ENCODE results near the gene ARG2. TPM values are rescaled to one million over a fixed set of nuclear protein-coding genes. Genes with fewer than 3 reads are reported as not detected.

ARG2 gene
- total RNA-seq = 2.6 and 3.1 TPM in 2 replicates

GRCh38 chr14:67619446-67620216, at the start of gene ARG2:
ARG2 (plus strand) TSS chr14:67619920; CDS start chr14:67619978, 58 bp downstream.

GRCh38 chr14:67599698-67600561, 19.8 kb upstream of the ARG2 start, which contains the start of gene PIGH:
PIGH (minus strand) TSS chr14:67600268; CDS start chr14:67600203, 65 bp downstream.

GRCh38 chr14:67674480-67675218, 54.9 kb downstream of the ARG2 start, which contains the start of gene VTI1B:
VTI1B (minus strand) TSS chr14:67674632; CDS start chr14:67674489, 143 bp downstream.

GRCh38 chr14:67695394-67695949, 75.8 kb downstream of the ARG2 start, which contains the start of gene RDH11:
RDH11 (minus strand) TSS chr14:67695764; CDS start chr14:67695703, 61 bp downstream.

Other genes starting within 250 kb of the ARG2 start
- 3.0 and 3.7 TPM in 2 replicates for gene PLEK2, start 207.8 kb upstream of the ARG2 start, total RNA-seq
- gene TMEM229B, start 131.2 kb upstream of the ARG2 start, total RNA-seq = 0.57 and 1.0 TPM in 2 replicates
- 0.14 and 0.18 TPM in 2 replicates for gene PLEKHH1, start 86.6 kb upstream of the ARG2 start, total RNA-seq
- 11.1 and 11.9 TPM in 2 replicates for gene PIGH, start 19.7 kb upstream of the ARG2 start, total RNA-seq
- 68.1 and 87.6 TPM in 2 replicates for gene VTI1B, start 54.7 kb downstream of the ARG2 start, total RNA-seq
- gene RDH11, start 75.8 kb downstream of the ARG2 start, total RNA-seq = 116 and 125 TPM in 2 replicates
- gene RDH12, start 82.0 kb downstream of the ARG2 start, total RNA-seq = not detected in 2 replicates
- gene ZFYVE26, start 196.7 kb downstream of the ARG2 start, total RNA-seq = 10.4 and 15.4 TPM in 2 replicates
- 6.3 and 8.2 TPM in 2 replicates for gene RAD51B, start 199.9 kb downstream of the ARG2 start, total RNA-seq

Measured in smooth muscle cell of bladder (primary cell).